WERI-Rb-1 (cell line): Measurements from ENCODE around the gene TCF7.

Experiments
- DNase-seq: peaks from one replicate; pipeline ENCODE4 v3.0.0-alpha.2; 2020
- H3K27ac ChIP-seq: fragments of 250-450 bp; sonication (Bioruptor Pico); 2 replicates; pipeline ENCODE4 v1.5.1; 2020; ENCODE audit warnings: mild to moderate bottlenecking, moderate library complexity
- H3K27me3 ChIP-seq: fragments of 250-450 bp; sonication (Bioruptor Pico); 2 replicates; pipeline ENCODE4 v1.5.1; 2021; ENCODE audit warnings: mild to moderate bottlenecking, low read depth, moderate library complexity; ENCODE audit not compliant: insufficient read depth, severe bottlenecking
- H3K36me3 ChIP-seq: fragments of 250-450 bp; sonication (Bioruptor Pico); 2 replicates; pipeline ENCODE4 v1.5.1; 2020; ENCODE audit warnings: mild to moderate bottlenecking, moderate library complexity
- H3K4me3 ChIP-seq: 2 replicates; pipeline ENCODE4 v1.5.1; 2011; ENCODE audit warnings: low read depth, mild to moderate bottlenecking, control low read depth, low read length
- H3K9me3 ChIP-seq: fragments of 250-450 bp; sonication (Bioruptor Pico); 2 replicates; pipeline ENCODE4 v1.5.1; 2021; ENCODE audit warnings: mild to moderate bottlenecking, moderate library complexity; ENCODE audit not compliant: severe bottlenecking
- CTCF ChIP-seq: IDR thresholded peaks from 2 replicates; pipeline ENCODE4 v1.5.1; 2011; ENCODE audit warnings: low read depth, mild to moderate bottlenecking, control low read depth, inconsistent platforms, low read length

TCF7 gene

GRCh38 chr5:134086943-134087305 is 27.6 kb upstream of the TCF7 start:
- DNase-seq, result no peak
- Histone ChIP-seq H3K36me3 (no peaks in the 10 kb centered on the region), H3K27me3 (no peaks in the 10 kb centered on the region), H3K4me3 (no peak overlapping the region), H3K9me3 (no peaks in the 10 kb centered on the region), H3K27ac (no peak overlapping the region)
- no peak for TF ChIP-seq CTCF

DNA sequence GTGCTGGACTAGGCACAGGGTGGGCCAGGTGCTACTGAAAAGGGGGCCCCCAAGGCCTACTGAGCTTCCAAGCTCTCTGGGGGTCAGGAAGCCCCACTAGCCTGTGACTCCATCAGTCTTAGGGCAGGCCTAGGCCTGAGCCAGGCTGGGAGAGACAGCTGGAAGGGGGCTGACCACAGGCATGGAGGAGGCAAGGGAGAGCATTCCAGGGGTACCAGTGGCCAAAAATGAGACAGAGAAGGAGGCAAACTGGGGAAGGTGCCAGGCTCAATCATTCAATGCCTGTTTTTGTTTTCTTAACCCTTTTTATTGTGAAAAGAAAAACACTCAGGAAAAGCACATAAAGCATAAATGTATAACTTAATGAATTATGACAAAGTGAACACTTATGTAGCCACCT is 26.2 kb upstream of the TCF7 start:
- Histone ChIP-seq H3K36me3 (no peaks in the 10 kb centered on the region), H3K9me3 (no peaks in the 10 kb centered on the region), H3K27me3 (no peaks in the 10 kb centered on the region), H3K27ac (peak overlapping the region; percentile 65), H3K4me3 (no peak overlapping the region)
- DNase-seq, result no peak
- no peak for TF ChIP-seq CTCF

- Histone ChIP-seq H3K36me3 (no peaks in the 10 kb centered on the region), H3K9me3 (no peaks in the 10 kb centered on the region), H3K27ac (peak overlapping the region; percentile 65), H3K27me3 (no peaks in the 10 kb centered on the region), H3K4me3 (no peak overlapping the region)
- no peak for TF ChIP-seq CTCF
- peak; percentile 77 for DNase-seq
Measured at GRCh38 chr5:134088994-134089560, 25.4 kb upstream of the TCF7 start.

- no peaks in the 10 kb centered on the region for H3K36me3 ChIP-seq
- H3K4me3 ChIP-seq, result no peak overlapping the region
- TF ChIP-seq CTCF, result no peak
- no peaks in the 10 kb centered on the region for H3K9me3 ChIP-seq
- no peak for DNase-seq
- H3K27ac ChIP-seq, result no peak overlapping the region
- H3K27me3 ChIP-seq, result no peaks in the 10 kb centered on the region
Measured at GRCh38 chr5:134090522-134090921, 24.0 kb upstream of the TCF7 start.

- no peaks in the 10 kb centered on the region for H3K27me3 ChIP-seq
- H3K4me3 ChIP-seq, result no peak overlapping the region
- no peak for DNase-seq
- no peak overlapping the region for H3K27ac ChIP-seq
- TF ChIP-seq CTCF, result no peak
- no peaks in the 10 kb centered on the region for H3K9me3 ChIP-seq
- H3K36me3 ChIP-seq, result no peaks in the 10 kb centered on the region
Measured at GRCh38 chr5:134091626-134092121, 22.8 kb upstream of the TCF7 start.

- Histone ChIP-seq H3K36me3 (no peaks in the 10 kb centered on the region), H3K27ac (no peak overlapping the region), H3K4me3 (no peak overlapping the region), H3K27me3 (no peaks in the 10 kb centered on the region), H3K9me3 (no peaks in the 10 kb centered on the region)
- DNase-seq, result peak; percentile 57
- no peak for TF ChIP-seq CTCF
Measured at GRCh38 chr5:134092875-134093274, 21.6 kb upstream of the TCF7 start.
